AG08395 (cell line): ENCODE results near the gene SLAIN1.

ENCODE experiments used
- DNase-seq: peaks from one replicate; pipeline ENCODE4 v3.0.0; 2012; ENCODE audit warnings: mixed read lengths, low spot score

Gene SLAIN1

GRCh38 chr13:77751513-77752456, 54.3 kb downstream of the SLAIN1 start:
- DNase-seq: peak; percentile 59

- no peak for DNase-seq
These were observed 55.1 kb downstream of the SLAIN1 start for GRCh38 chr13:77752512-77753069.

DNA sequence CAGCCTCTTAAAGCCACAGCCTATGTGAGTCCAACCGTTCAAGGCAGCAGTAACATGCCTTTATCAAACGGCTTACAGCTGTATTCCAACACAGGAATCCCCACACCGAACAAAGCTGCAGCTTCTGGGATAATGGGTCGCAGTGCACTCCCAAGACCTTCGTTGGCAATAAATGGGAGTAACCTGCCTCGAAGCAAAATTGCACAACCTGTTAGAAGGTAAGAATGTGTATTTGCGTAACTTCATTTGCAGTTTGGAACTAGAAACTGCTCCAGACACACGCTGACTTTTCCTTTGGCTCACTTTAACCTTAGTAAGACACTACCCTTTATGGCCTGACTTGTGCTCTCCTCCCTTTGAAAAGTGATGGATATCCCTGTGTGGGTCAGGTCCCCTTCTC, 63.4 kb downstream of the SLAIN1 start:
- DNase-seq: no peak

DNA sequence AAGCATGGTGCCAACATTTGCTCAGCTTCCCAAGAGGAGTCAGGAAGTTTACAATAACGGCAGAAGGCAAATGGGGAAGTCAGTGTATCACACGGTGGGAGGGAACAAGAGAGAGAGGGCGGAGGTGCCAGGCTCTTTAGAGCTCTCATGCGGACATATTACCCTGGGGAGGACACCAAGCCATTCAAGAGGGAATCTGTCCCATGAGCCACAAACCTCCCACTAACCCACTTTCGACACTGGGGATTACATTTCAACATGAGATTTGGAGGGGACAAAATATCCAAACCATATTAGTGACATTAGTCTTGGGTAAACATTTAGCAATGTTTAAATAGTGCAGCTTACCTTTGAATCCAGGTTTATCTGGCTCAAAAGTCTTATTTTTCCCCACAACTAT, 69.9 kb downstream of the SLAIN1 start:
- DNase-seq: no peak

DNA sequence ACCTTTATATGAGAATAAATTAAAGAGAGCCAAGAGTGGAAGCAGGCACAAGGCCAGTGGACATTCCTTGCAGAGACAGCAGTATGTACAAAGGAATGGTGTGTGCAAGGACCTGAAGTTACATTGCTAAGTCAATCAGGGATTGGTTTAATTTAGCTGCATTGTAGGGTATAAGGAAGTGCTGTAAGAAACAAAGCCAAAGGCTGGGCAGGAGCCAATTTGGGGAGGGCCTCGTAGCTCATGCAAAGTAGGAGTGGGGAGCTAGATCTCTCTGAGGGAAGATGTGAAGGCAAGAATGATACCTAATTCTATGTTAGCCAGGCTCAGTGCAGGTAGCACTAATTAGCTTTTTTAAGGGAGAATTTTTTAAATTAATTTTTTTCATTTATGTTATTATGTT, 76.7 kb downstream of the SLAIN1 start:
- no peak for DNase-seq

GRCh38 chr13:77776704-77777103, 79.2 kb downstream of the SLAIN1 start:
- DNase-seq: no peak

DNA sequence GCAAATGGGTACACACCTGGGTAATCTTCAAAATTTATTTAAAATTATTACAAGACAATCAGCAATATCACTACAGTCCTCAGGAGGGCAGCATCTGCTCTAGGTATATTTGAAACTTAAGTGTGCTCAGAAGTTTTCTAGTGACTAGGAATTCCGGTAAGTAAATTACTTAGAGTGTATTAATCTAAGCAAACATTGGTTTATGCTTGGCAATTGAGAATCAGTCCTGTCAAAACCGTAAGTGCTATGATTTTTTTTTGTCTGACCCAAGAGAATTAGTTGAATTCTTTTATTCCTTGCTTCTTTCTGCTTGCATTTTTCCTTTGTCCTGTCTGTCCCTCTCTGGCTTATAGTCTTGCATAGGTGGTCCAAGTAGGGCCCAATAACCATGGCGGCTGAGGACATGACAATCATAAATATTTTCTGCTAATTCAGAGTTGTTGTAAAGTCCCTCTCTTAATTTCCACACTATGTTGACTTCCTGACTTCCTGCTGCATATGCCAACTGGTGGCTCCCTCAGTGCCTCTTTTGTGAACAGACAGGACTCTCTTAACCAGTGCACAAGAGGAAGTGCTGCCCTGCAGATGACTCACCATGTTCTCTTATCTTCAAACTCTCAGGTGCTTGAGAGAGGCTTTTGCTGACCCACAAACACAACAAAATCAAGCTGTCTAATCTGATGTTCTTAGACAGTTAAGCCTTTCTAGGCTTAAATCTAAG, 82.2 kb downstream of the SLAIN1 start:
- DNase-seq: peak; percentile 54

DNA sequence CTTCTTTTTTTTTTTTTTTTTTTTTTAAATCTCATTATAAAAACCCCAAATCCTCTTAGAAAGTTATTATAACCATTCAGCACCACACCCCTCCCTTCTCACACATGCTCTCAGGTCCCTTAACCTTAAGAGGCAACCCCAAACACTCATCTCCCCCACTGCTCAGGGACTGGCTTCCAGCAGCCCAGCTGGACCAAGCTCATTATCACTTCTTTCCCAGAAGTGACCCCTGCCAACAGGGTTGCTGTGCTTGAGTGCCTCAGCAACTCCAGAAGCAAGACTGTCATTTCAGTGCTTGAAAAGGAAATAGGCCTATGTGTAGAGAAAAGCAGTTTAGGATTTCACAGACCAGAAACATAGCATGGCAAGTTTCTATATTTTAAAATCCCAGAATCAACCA, 84.3 kb downstream of the SLAIN1 start:
- no peak for DNase-seq

DNA sequence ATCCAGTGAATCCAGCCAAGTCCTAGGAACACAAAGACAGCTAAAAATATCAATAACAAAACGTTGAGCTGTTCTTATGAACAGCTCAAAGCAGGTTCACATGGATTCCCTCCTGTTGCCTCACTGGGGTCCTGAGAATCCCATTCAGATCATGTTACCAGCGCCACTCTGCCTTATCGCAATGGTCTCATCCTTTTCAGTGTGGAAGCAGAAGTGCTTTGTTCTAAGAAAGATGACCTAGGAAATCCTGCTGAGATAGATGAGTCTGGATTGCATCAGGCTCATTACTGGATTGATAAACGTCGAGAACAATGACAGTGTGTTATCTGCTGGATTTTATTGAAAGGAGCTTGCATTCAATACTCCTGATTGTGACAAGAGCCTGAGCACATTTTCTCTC, 87.0 kb downstream of the SLAIN1 start:
- DNase-seq: no peak

- no peak for DNase-seq
These were observed 89.3 kb downstream of the SLAIN1 start for GRCh38 chr13:77786695-77787287.

- no peak for DNase-seq
These were observed 91.9 kb downstream of the SLAIN1 start for GRCh38 chr13:77789376-77789775.

- peak; percentile 19 for DNase-seq
These were observed 102.7 kb downstream of the SLAIN1 start for GRCh38 chr13:77800219-77800618.

DNA sequence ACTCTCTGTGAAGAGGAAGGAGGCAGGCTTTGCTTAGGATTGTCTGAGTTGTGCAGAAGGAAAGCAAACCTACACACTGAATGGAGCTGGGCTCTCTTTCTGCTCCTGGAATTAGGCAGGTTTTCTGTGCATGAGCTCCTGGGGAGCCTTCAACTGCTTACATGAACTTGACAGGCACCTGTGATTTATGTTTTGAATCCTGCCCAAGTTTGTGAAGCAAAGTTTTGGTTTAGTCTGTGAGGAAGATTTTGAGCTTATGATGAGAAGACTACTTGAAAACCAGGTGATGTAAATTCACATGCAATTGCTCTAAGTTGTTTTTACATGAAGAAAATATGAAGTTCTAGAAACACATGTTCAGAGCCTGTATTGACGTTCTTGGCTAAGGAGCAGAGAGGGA, 109.0 kb downstream of the SLAIN1 start:
- DNase-seq: no peak

DNA sequence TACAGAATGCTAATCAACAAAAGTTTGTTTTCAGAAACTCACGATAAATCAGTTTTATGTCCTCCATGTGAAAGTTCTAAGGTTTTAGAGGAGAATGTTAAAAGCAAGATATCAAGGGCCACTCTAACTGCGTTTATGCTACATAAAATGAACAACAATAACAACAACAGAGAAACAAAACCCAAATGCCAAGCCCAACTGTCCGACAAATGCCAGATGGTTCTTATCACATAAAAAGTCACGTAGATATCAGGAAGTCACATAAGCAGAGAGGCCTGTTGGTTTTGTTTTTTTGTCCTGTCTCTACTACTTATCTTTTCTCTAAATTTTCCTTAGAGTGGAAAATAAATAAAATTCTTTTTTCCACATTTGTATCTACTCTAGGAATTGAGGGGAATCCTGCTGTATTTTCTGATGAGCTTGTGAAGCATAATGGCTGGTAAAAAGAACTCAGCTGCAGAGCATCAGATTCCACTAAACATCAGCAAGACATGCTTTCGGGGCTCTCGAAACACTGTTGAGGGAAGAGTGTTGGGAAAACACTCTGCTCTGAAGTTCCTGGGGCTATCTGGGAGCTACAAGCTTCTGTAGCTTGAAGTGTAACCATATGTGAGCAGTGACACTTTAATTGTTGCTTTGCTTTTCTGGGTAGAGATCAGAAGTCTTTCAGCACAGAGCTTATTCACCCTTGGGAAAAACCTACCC, 110.1 kb downstream of the SLAIN1 start:
- no peak for DNase-seq

- DNase-seq: no peak
These were observed 112.9 kb downstream of the SLAIN1 start for GRCh38 chr13:77810430-77810829.

DNA sequence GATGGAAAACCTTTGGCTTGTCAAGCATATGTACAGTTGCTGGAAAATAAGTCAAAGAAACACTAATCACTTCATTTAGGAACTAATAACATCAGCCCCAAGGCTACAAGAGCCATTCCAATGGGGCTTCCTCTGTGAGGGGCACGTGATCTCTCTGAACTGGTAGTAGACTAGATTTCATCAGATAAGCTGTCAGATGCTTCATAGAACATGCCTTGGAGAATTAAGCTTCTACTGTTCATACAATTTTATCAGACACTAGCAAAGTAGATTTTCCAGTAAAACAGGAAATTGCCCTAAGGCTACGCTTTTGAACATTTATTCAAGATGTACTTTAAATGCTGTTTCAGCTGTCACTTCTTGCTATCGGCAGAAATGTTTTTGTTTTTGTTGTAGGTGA, 113.4 kb downstream of the SLAIN1 start:
- no peak for DNase-seq

- DNase-seq: no peak
These were observed 113.9 kb downstream of the SLAIN1 start for GRCh38 chr13:77811381-77811780.

- no peak for DNase-seq
These were observed 114.5 kb downstream of the SLAIN1 start for GRCh38 chr13:77811981-77812380.
